Panc1 (cell line): ENCODE data around the gene PPP1R36.

Source experiments
- CTCF ChIP-seq: fragments of 450-650 bp; IDR thresholded peaks from 2 replicates; pipeline ENCODE4 v1.5.1; 2017; ENCODE audit warnings: mild to moderate bottlenecking
- REST ChIP-seq, 2 experiments: IDR thresholded peaks; 2 replicates each; pipeline ENCODE4 v1.6.1; 2011 to 2012; ENCODE audit warnings: low read depth in 2 of 2, control low read depth in 1 of 2, low read length in 1 of 2, mild to moderate bottlenecking in 1 of 2, moderate library complexity in 1 of 2; ENCODE audit not compliant: insufficient read depth in 1 of 2
- SIN3A ChIP-seq: IDR thresholded peaks from 2 replicates; pipeline ENCODE4 v1.6.1; 2012; ENCODE audit warnings: low read depth, mild to moderate bottlenecking, low read length, moderate library complexity, borderline replicate concordance; ENCODE audit not compliant: insufficient read depth

DNA sequence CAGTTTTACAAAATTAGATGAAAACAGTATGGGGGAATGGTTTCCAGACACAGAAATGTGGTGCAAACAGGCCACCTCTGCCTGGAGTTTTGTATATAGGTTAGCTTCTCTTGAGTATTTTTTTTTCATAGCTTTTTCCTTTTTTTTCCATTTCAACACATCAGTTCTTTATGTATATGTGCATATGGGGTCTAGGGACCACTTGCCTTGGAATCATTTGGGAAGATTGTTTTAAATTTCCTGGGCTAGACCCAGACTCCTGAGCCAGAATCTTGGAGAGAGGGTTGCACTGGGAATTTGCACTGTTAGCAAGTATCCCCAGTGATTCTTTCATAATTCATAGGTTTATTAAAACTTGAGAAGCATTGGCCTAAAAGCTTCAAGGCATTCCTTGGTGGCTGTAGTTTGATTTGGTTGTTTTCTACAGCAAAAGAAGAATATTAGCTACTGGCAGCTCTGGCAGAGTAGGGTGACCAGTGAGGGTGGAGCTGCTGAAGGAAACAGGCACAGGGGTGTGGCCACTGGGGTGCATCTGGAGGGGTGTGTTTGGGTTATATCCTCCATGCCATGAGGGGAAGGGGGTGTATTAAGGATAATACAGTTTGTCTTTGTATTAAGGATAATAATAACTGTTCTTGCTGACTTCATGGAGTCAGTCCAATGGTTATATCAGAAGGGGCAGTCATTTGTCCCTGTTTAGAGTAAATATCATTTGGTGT lies 22.8 kb downstream of the PPP1R36 start:
- no peak for TF ChIP-seq CTCF
- TF ChIP-seq REST (IDR thresholded peaks at IDR 0.05; ENCODE audit: insufficient read depth in 1 of 2, low read depth in 2 of 2, low read length in 1 of 2) = no peak
- TF ChIP-seq SIN3A = no peak
